ENCODE results near the gene CLDN6. TPM values are rescaled to one million over a fixed set of nuclear protein-coding genes. Genes with fewer than 3 reads are reported as not detected.

CLDN6 gene
- total RNA-seq, 1 experiment from 2014 or later, result 2.7 TPM

GRCh38 chr16:3020247-3020603 is 2.2 kb upstream of the CLDN6 start, which contains the start of gene TNFRSF12A:
TNFRSF12A (plus strand) TSS chr16:3020368; CDS start chr16:3020398, 30 bp downstream.
- peak; percentile 54 for DNase-seq (ENCODE audit: low spot score)
- in situ Hi-C loops (cut with HindIII; ENCODE audit: low sequenced_read_pairs), result no loop called here

- no peak for DNase-seq (ENCODE audit: low spot score)
- in situ Hi-C loops (cut with HindIII; ENCODE audit: low sequenced_read_pairs), result no loop called here
These were observed 1.7 kb upstream of the CLDN6 start for GRCh38 chr16:3019594-3020246.

- in situ Hi-C loops (cut with HindIII; ENCODE audit: low sequenced_read_pairs), result no loop called here
- DNase-seq (ENCODE audit: low spot score), result no peak
These were observed 639 bp downstream of the CLDN6 start for GRCh38 chr16:3017344-3017743.

- no peak for DNase-seq (ENCODE audit: low spot score)
- in situ Hi-C loops (cut with HindIII; ENCODE audit: low sequenced_read_pairs), result no loop called here
These were observed 2.0 kb downstream of the CLDN6 start for GRCh38 chr16:3015865-3016521.

GRCh38 chr16:3014971-3015370 is 3.0 kb downstream of the CLDN6 start:
- in situ Hi-C loops (cut with HindIII; ENCODE audit: low sequenced_read_pairs), result no loop called here

GRCh38 chr16:3013998-3014690 is 3.8 kb downstream of the CLDN6 start:
- in situ Hi-C loops (cut with HindIII; ENCODE audit: low sequenced_read_pairs), result no loop called here

More at GRCh38 chr16:3014971-3015370, 3.0 kb downstream of the CLDN6 start:
- no peak for DNase-seq (ENCODE audit: low spot score)

GRCh38 chr16:3013491-3013951 is 4.5 kb downstream of the CLDN6 start:
- no peak for DNase-seq (ENCODE audit: low spot score)
- in situ Hi-C loops (cut with HindIII; ENCODE audit: low sequenced_read_pairs), result no loop called here

More at GRCh38 chr16:3013998-3014690, 3.8 kb downstream of the CLDN6 start:
- no peak for DNase-seq (ENCODE audit: low spot score)

GRCh38 chr16:3012828-3013420 is 5.1 kb downstream of the CLDN6 start, which contains the start of gene CLDN9:
CLDN9 (plus strand) TSS chr16:3012923; CDS start chr16:3013363, 440 bp downstream.
- in situ Hi-C loops (cut with HindIII; ENCODE audit: low sequenced_read_pairs), result no loop called here
- peak; percentile 39 for DNase-seq (ENCODE audit: low spot score)

GRCh38 chr16:3012246-3012645 is 5.7 kb downstream of the CLDN6 start:
- in situ Hi-C loops (cut with HindIII; ENCODE audit: low sequenced_read_pairs), result no loop called here
- no peak for DNase-seq (ENCODE audit: low spot score)

- no peak for DNase-seq (ENCODE audit: low spot score)
- in situ Hi-C loops (cut with HindIII; ENCODE audit: low sequenced_read_pairs), result no loop called here
These were observed 7.5 kb downstream of the CLDN6 start for GRCh38 chr16:3010510-3010909.

GRCh38 chr16:3009568-3010390 is 8.2 kb downstream of the CLDN6 start:
- no peak for DNase-seq (ENCODE audit: low spot score)
- in situ Hi-C loops (cut with HindIII; ENCODE audit: low sequenced_read_pairs), result no loop called here

- no peak for DNase-seq (ENCODE audit: low spot score)
- in situ Hi-C loops (cut with HindIII; ENCODE audit: low sequenced_read_pairs), result no loop called here
These were observed 9.3 kb downstream of the CLDN6 start for GRCh38 chr16:3008690-3009037.

- in situ Hi-C loops (cut with HindIII; ENCODE audit: low sequenced_read_pairs), result no loop called here
- no peak for DNase-seq (ENCODE audit: low spot score)
These were observed 9.9 kb downstream of the CLDN6 start for GRCh38 chr16:3007957-3008689.

GRCh38 chr16:3007059-3007956 is 10.7 kb downstream of the CLDN6 start:
- in situ Hi-C loops (cut with HindIII; ENCODE audit: low sequenced_read_pairs), result no loop called here
- no peak for DNase-seq (ENCODE audit: low spot score)

- DNase-seq (ENCODE audit: low spot score), result peak; percentile 40
These were observed 13.2 kb downstream of the CLDN6 start for GRCh38 chr16:3004781-3005284.

GRCh38 chr16:3004319-3004718 is 13.7 kb downstream of the CLDN6 start:
- in situ Hi-C loops (cut with HindIII; ENCODE audit: low sequenced_read_pairs), result no loop called here
- no peak for DNase-seq (ENCODE audit: low spot score)

More at GRCh38 chr16:3004781-3005284, 13.2 kb downstream of the CLDN6 start:
- in situ Hi-C loops (cut with HindIII; ENCODE audit: low sequenced_read_pairs), result no loop called here

- peak; percentile 100 for DNase-seq (ENCODE audit: low spot score)
- in situ Hi-C loops (cut with HindIII; ENCODE audit: low sequenced_read_pairs), result no loop called here
These were observed 14.3 kb downstream of the CLDN6 start for GRCh38 chr16:3003582-3004270.
